Effector memory CD4-positive, alpha-beta T cell (primary cell): ENCODE measurements around the gene CCNF.

Experiments used
- DNase-seq, 3 donors: peaks; one replicate each; pipeline ENCODE4 v3.0.0-alpha.2; 2020
- H3K27ac ChIP-seq: 2 replicates; pipeline ENCODE4 v1.7.0; 2013; ENCODE audit warnings: mild to moderate bottlenecking, low read length, moderate library complexity; ENCODE audit not compliant: insufficient read depth, poor library complexity, severe bottlenecking
- H3K27me3 ChIP-seq: replicated peaks from 2 replicates; pipeline ENCODE4 v1.7.0; 2013; ENCODE audit warnings: mild to moderate bottlenecking, low read length; ENCODE audit not compliant: insufficient read depth, control insufficient read depth, poor library complexity, severe bottlenecking
- H3K36me3 ChIP-seq: 2 replicates; pipeline ENCODE4 v1.7.0; 2013; ENCODE audit warnings: mild to moderate bottlenecking, low read length, moderate library complexity; ENCODE audit not compliant: control insufficient read depth, insufficient read depth
- H3K4me1 ChIP-seq: 2 replicates; pipeline ENCODE4 v1.7.0; 2013; ENCODE audit warnings: low read length, mild to moderate bottlenecking; ENCODE audit not compliant: control insufficient read depth, insufficient read depth, poor library complexity, severe bottlenecking
- H3K4me3 ChIP-seq: 2 replicates; pipeline ENCODE4 v1.7.0; 2013; ENCODE audit warnings: low read length, low read depth, mild to moderate bottlenecking; ENCODE audit not compliant: insufficient read depth, poor library complexity, severe bottlenecking
- H3K9me3 ChIP-seq: 2 replicates; pipeline ENCODE4 v1.7.0; 2013; ENCODE audit warnings: mild to moderate bottlenecking, low read length, moderate library complexity; ENCODE audit not compliant: control insufficient read depth

The CCNF gene

GRCh38 chr16:2500918-2501750 lies 71.9 kb downstream of the CCNF start:
- Histone ChIP-seq H3K4me1 (peaks cover 5% of the 10 kb centered on the region), H3K27ac (no peak overlapping the region), H3K27me3 (no peaks in the 10 kb centered on the region), H3K36me3 (peaks cover 5% of the 10 kb centered on the region), H3K9me3 (no peaks in the 10 kb centered on the region), H3K4me3 (no peak overlapping the region)
- DNase-seq = peak; percentile 55 to 69 (median 58)

- no peaks in the 10 kb centered on the region for H3K27me3 ChIP-seq
- H3K36me3 ChIP-seq = no peaks in the 10 kb centered on the region
- H3K4me1 ChIP-seq = peaks cover 5% of the 10 kb centered on the region
- no peak for DNase-seq
- no peak overlapping the region for H3K27ac ChIP-seq
- H3K9me3 ChIP-seq = no peaks in the 10 kb centered on the region
- H3K4me3 ChIP-seq = no peak overlapping the region
Observed at GRCh38 chr16:2501946-2502895, 73.0 kb downstream of the CCNF start.

GRCh38 chr16:2505695-2506094 lies 76.4 kb downstream of the CCNF start:
- Histone ChIP-seq H3K9me3 (no peaks in the 10 kb centered on the region), H3K27me3 (no peaks in the 10 kb centered on the region), H3K4me3 (no peak overlapping the region), H3K27ac (no peak overlapping the region), H3K4me1 (peaks cover 5% of the 10 kb centered on the region), H3K36me3 (no peaks in the 10 kb centered on the region)
- DNase-seq = no peak

- H3K27ac ChIP-seq = no peak overlapping the region
- no peaks in the 10 kb centered on the region for H3K4me1 ChIP-seq
- DNase-seq = no peak
- no peaks in the 10 kb centered on the region for H3K9me3 ChIP-seq
- H3K36me3 ChIP-seq = no peaks in the 10 kb centered on the region
- H3K4me3 ChIP-seq = no peak overlapping the region
- H3K27me3 ChIP-seq = no peaks in the 10 kb centered on the region
Observed at GRCh38 chr16:2507052-2507659, 77.9 kb downstream of the CCNF start.

GRCh38 chr16:2507665-2508064 lies 78.4 kb downstream of the CCNF start:
- Histone ChIP-seq H3K27me3 (no peaks in the 10 kb centered on the region), H3K4me1 (no peaks in the 10 kb centered on the region), H3K9me3 (no peaks in the 10 kb centered on the region), H3K27ac (no peak overlapping the region), H3K4me3 (no peak overlapping the region), H3K36me3 (no peaks in the 10 kb centered on the region)
- no peak for DNase-seq
